Left ventricle myocardium inferior (tissue), 1 donor: ENCODE data around the gene SPRR2E. TPM values are rescaled to one million over a fixed set of nuclear protein-coding genes. Genes with fewer than 3 reads are reported as not detected.
"Not testable (repeated sequence)": the region's sequence is repeated elsewhere in the genome, so short reads cannot be mapped to it uniquely, and the experiment has no call there.

ENCODE experiments used
- DNase-seq: peaks from one replicate; pipeline ENCODE4 v3.0.0-alpha.2; 2020
- H3K27ac ChIP-seq: fragments of 200-600 bp; replicated peaks from 2 replicates; pipeline ENCODE4 v1.8.0; 2021
- H3K27me3 ChIP-seq: fragments of 200-600 bp; 2 replicates; pipeline ENCODE4 v1.8.0; 2021; ENCODE audit warnings: low read depth
- H3K36me3 ChIP-seq: fragments of 200-600 bp; 2 replicates; pipeline ENCODE4 v1.8.0; 2021
- H3K4me1 ChIP-seq: fragments of 200-600 bp; 2 replicates; pipeline ENCODE4 v1.8.0; 2021
- H3K4me3 ChIP-seq: fragments of 200-600 bp; 2 replicates; pipeline ENCODE4 v1.8.0; 2021; ENCODE audit warnings: mild to moderate bottlenecking, moderate library complexity
- H3K9me3 ChIP-seq: fragments of 200-600 bp; replicated peaks from 2 replicates; pipeline ENCODE4 v1.8.0; 2021
- CTCF ChIP-seq: fragments of 200-600 bp; IDR thresholded peaks from 2 replicates; pipeline ENCODE4 v1.8.0; 2021; ENCODE audit warnings: antibody characterized with exemption, mild to moderate bottlenecking, borderline replicate concordance
- intact Hi-C: fragments of 100-400 bp; cut with micrococcal nuclease; formaldehyde crosslinking; loops from one replicate; pipeline ENCODE4 v1.11.0; 2022
- total RNA-seq: library from RNA; stranded (reverse); fragmentation: NEBNext Ultra II Directional; extraction: Animal tissue kit (Norgen Biotek cat#: 25700); gene quantifications from one replicate; pipeline ENCODE4 v1.2.1, GENCODE V29; 2021
- donor health status: DM: no; HTN: yes; CAD: no; lungs with severe emphysema.

SPRR2E gene
- total RNA-seq, 1 donor from 2014 or later: not detected

GRCh38 chr1:153113416-153113815, 19.1 kb upstream of the SPRR2E start, which contains the start of gene SPRR2F:
Gene SPRR2F, minus strand, starts transcription at chr1:153113516. Its CDS starts 783 bp downstream, at chr1:153112733.
- no peak for TF ChIP-seq CTCF
- intact Hi-C loops: no loop called here
- H3K27me3 ChIP-seq: no peaks in the 10 kb centered on the region

GRCh38 chr1:153112454-153112853, 18.1 kb upstream of the SPRR2E start:
- H3K36me3 ChIP-seq, H3K4me1 ChIP-seq, intact Hi-C loops: not testable (repeated sequence)

More at GRCh38 chr1:153113416-153113815, 19.1 kb upstream of the SPRR2E start, which contains the start of gene SPRR2F:
- DNase-seq: no peak
- Histone ChIP-seq H3K36me3 (no peaks in the 10 kb centered on the region), H3K27ac (no peak within 1 kb of the TSS), H3K4me1 (no peaks in the 10 kb centered on the region), H3K4me3 (no peak within 1 kb of the TSS), H3K9me3 (peaks cover 5% of the 10 kb centered on the region)

GRCh38 chr1:153100245-153100644, 5.9 kb upstream of the SPRR2E start:
- Histone ChIP-seq H3K9me3 (peaks cover 8% of the 10 kb centered on the region), H3K36me3 (no peaks in the 10 kb centered on the region), H3K27me3 (no peaks in the 10 kb centered on the region), H3K4me3 (no peak overlapping the region), H3K27ac (no peak overlapping the region), H3K4me1 (no peaks in the 10 kb centered on the region)
- no peak for TF ChIP-seq CTCF
- no peak for DNase-seq
- intact Hi-C loops: no loop called here

More at GRCh38 chr1:153112454-153112853, 18.1 kb upstream of the SPRR2E start:
- not testable (repeated sequence) for H3K27me3 ChIP-seq, H3K27ac ChIP-seq, DNase-seq, H3K4me3 ChIP-seq
- H3K9me3 ChIP-seq: peaks cover 13% of the 10 kb centered on the region

GRCh38 chr1:153099461-153100045, 5.2 kb upstream of the SPRR2E start:
- intact Hi-C loops: no loop called here
- no peak for DNase-seq
- no peak for TF ChIP-seq CTCF
- Histone ChIP-seq H3K27me3 (no peaks in the 10 kb centered on the region), H3K4me1 (no peaks in the 10 kb centered on the region), H3K4me3 (no peak overlapping the region), H3K9me3 (peaks cover 1% of the 10 kb centered on the region), H3K36me3 (no peaks in the 10 kb centered on the region), H3K27ac (no peak overlapping the region)

- Histone ChIP-seq H3K9me3 (no peaks in the 10 kb centered on the region), H3K27ac (no peak overlapping the region), H3K4me3 (no peak overlapping the region), H3K36me3 (no peaks in the 10 kb centered on the region), H3K27me3 (no peaks in the 10 kb centered on the region), H3K4me1 (no peaks in the 10 kb centered on the region)
- intact Hi-C loops: no loop called here
- DNase-seq: no peak
- no peak for TF ChIP-seq CTCF
Observed at GRCh38 chr1:153095764-153096163, 1.4 kb upstream of the SPRR2E start.

DNA sequence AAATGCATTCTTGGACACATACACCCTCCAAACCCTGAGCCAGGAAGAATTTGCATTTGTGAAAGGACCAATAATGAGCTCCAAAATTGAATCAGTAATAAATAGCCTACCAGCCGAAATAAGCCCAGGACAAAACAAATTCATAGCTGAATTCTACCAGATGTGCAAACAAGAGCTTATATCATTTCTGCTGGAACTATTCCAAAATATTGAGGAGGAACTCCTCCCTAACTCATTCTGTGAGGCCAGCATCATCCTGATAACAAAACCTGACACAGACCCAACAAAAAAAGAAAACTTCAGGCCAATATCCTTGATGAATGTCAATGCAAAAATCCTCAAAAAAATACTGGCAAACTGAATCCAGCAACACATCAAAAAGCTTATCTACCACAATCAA, 6.7 kb downstream of the SPRR2E start:
- Histone ChIP-seq H3K36me3 (no peaks in the 10 kb centered on the region), H3K27me3 (no peaks in the 10 kb centered on the region), H3K27ac (no peak overlapping the region), H3K4me1 (no peaks in the 10 kb centered on the region), H3K9me3 (peaks cover 14% of the 10 kb centered on the region), H3K4me3 (no peak overlapping the region)
- intact Hi-C loops: no loop called here
- TF ChIP-seq CTCF: no peak
- DNase-seq: no peak
